GM21526 (cell line): ENCODE data around the gene MICAL3.
"Not testable (repeated sequence)": the region's sequence is repeated elsewhere in the genome, so short reads cannot be mapped to it uniquely, and the experiment has no call there.

ENCODE experiments used
- ATAC-seq: cut with Tn5 transposase; IDR thresholded peaks from one replicate; pipeline ENCODE4 v1.9.1; 2021; ENCODE audit warnings: moderate library complexity; ENCODE audit not compliant: unreplicated experiment, low FRiP score

Gene MICAL3

DNA sequence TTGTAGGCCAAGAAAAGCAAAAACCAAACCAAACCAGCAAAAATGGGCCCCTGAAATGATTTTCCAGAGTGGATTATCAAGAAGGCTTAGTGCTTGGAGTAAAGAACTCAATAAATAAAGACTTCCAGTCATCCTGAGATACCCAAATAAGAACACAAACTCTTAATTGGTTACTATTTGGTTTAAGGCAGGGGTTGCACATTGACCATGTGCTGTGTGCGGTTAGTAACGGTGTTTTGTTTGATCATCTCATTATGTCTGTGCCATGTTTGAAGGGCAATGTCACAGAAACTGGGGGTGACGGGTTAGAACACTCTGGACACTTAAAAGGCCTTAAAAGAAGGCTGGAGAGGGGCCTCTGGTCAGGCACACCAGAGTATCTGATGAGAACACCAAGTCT, 9.7 kb upstream of the MICAL3 start:
- ATAC-seq = no peak

DNA sequence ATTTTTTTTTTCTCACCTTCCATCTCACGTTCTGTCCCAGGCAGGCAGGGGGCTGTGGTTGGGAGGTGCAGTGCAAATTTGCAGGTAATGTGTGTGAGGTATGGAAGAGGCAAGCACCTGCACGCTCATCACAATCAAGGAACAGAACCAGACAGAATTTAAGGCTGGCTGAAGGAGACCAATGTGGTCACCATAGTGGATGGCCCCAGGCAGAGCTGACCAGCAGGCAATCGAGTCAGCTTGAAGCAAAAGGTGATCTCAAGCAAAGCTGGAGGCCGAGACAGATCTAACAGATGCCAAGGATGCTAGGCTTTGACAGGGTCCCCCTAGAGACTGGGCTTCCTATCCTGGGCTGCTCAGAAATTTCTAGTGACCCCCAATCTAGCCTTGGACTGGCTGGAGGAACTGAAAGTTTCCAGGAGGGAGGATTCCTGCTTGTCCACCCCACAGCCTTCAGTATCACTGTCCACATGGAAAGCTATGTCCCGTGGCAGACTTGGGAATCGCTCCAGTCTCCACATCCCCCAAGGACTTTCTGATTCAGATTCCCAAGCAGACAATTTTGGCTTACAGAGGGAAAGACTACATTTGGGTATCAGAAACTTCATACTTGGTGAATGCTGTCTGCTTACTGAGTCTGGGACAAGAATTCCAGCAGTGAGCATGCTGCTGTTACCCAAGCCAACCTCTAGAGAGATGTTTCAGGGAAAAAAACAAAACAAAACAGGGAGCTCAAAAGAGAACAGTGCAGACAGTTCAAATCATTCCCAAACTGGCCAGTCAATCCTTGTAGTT, 9.0 kb upstream of the MICAL3 start:
- no peak for ATAC-seq

- ATAC-seq = no peak
These were observed 8.2 kb upstream of the MICAL3 start for GRCh38 chr22:18032455-18033101.

DNA sequence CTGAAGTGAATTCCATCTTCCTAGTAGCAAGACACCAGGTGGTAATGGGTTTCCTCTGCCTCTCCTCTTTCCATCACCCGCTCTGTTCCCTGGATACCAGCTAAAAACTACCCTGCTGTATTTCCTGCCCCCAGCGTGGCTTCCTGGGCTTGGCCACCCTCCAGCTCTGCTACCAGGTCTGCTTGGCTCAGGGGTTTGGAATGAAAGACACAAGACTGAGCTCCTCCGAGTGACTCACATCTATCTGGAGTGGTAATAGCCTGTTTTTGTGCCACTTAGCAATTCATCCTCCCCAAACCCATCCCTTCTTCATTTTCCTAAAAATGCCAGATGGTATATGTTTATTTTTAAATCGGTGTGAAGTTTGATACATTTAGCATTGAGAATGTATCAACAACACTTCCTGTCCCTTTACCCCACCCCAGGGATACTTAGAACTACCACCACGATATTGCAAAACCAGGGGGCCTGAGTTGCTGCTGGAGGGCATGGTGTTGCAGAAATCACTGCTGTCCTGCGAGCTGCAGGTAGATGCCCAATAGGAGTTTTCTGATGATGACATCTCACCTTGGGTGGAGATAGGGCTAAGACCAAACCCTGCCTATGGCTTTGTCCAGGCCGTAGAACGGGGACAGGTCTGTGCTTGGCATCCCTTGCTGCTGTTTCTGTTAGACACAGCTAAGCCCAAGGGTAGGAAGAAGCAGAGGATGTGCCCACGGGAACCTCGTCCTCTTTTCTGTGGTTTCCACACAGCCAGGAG, 7.5 kb upstream of the MICAL3 start:
- ATAC-seq = no peak

GRCh38 chr22:18029686-18030267, 5.4 kb upstream of the MICAL3 start:
- ATAC-seq = no peak

DNA sequence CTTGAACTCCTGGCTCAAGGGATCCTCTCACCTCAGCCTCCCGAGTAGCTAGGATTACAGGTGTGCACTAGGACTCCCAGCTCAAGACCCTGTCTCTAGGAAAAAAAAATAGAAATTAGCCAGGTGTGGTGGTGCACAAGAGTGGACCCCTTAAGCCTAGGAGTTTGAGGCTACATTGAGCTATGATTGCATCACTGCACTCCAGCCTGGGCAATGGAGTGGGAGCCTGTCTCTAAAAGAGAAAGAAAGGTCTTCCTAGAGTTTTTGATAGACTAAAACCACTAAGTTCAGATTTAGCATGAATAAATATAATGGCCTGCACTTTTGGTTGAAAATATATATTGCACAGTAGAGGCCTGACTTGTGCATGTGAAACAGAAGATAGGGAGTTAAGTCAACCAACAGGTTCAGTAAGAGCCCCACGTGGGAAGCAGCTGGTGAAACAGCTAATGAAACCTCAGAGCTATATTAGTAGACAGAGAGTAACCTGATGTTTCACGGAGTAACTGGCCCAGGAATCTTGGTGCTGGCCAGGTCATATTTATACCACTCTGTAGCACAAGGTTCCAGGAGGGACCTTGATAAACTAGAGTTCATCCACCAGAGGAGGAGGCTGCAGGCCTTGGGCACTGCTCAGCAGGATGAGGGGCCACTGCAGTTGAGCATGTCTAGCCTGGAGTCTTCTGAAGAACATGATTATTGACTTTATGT, 4.6 kb upstream of the MICAL3 start:
- ATAC-seq = no peak

DNA sequence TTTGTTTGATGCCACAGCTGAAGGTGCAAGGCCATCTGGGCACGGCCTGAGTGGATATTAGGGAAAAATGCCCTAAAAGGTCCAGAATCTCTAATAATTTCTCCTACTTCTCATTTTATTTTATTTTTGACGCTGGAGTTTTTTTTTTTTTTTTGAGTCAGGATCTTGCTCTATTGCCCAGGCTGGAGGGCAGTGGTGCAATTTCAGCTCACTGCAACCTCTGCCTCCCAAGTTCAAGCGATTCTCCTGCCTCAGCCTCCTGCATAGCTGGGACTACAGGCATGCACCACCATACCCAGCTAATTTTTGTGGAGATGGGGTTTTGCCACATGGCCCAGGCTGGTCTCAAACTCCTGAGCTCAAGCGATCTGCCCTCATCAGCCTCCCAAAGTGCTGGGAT, 1.5 kb upstream of the MICAL3 start:
- not testable (repeated sequence) for ATAC-seq

GRCh38 chr22:18024956-18025720, 777 bp upstream of the MICAL3 start:
- no peak for ATAC-seq

- no peak for ATAC-seq
These were observed 669 bp downstream of the MICAL3 start for GRCh38 chr22:18023509-18024275.

DNA sequence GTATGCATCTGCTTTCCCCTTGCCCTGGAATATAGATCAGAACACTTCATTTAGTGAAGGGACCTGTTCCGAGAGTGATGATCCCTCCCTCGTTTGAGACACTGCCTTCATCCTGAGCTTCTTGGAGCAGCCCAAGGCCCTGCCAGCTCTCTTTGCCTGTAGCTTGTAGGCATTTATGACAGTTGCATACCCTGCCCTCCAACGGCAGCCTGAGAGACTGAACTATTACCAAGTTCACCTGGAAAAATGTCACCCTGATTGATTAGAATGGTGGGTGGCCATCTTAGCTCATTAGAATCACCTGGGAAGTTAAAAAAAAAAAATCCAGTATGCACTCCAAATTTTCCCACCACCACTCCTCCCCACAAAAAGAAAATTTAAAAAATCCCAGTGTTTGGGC, 1.5 kb downstream of the MICAL3 start:
- no peak for ATAC-seq

DNA sequence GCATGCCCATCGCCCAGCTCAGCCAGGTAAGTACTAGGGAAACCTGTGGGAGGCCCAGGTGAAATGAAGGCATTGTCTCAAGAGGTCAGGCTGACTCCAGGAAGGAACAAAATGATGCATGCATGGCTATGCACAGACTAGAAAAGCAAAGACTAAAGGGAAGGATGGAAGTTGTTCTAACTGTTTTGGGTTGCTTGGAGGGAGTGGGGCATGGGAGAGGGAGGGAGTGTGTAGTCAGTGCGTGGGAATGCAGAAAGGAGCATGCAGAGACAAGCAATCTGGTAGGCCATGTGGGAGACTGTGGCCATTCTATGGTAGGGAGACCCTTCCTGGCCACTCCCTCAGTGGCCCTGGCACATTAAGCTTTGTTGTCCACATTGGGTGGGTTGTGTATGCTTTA, 2.9 kb downstream of the MICAL3 start:
- no peak for ATAC-seq

GRCh38 chr22:18020743-18021142, 3.6 kb downstream of the MICAL3 start:
- not testable (repeated sequence) for ATAC-seq

DNA sequence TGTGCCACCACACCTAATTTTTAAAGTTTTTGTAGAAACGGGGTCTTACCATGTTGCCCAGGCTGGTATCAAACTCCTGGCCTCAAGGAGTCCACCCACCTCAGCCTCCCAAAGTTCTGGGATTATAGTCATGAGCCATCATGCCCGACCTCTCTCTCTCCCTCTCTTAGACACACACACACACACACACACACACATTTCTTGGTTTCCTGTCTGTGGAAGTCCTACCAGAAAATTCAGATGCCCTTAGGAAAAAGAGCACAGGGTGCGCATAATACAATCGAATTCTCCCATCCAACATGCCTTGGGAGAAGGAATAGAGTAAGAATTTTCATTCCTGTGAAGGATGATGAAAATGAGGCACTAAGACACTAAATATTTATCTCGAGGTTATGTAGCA, 10.4 kb downstream of the MICAL3 start:
- no peak for ATAC-seq

DNA sequence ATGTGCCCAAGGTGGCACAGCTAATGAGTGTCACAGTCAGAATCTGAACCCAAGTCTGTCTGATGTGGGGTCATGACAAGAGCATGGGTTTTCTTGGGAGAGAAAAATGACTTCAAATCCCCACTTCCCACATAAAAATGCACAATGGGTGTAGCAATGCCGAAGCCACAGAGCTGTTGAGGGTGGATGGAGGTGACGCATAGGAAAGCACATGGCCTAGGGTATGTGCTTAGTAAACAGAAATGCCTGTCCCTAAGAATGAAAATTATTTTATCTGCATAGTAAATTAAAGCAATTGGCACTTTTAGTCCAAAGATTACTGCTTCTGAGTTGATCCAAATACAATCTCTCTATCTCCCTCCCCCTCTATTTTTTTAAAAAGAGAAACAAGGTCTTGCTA, 10.9 kb downstream of the MICAL3 start:
- ATAC-seq = no peak

DNA sequence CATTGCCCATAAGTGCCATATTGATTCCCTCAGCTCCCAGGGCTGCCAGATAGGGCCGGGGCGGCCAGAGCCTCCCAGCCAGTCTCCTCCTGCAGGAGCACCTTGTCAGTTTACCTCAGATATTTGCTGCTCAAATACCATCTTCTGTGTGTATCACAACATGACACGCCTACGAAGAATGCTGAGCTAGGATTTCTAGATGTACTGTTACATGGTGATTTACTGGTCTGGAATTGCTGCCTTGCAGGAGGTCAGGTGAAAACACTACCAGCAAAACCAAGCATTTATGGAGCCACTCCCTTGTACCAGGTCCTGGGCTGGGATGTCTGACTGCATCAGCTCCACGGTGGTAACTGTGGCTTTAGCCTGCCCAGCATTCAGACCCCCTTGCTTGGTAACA, 11.8 kb downstream of the MICAL3 start:
- no peak for ATAC-seq

- ATAC-seq = no peak
These were observed 14.1 kb downstream of the MICAL3 start for GRCh38 chr22:18010266-18010665.

- ATAC-seq = no peak
These were observed 16.2 kb downstream of the MICAL3 start for GRCh38 chr22:18008136-18008535.

- ATAC-seq = no peak
These were observed 19.0 kb downstream of the MICAL3 start for GRCh38 chr22:18005201-18005926.
